GM19438 (cell line): ENCODE measurements around the gene NRXN3.
"Not testable (repeated sequence)": the region's sequence is repeated elsewhere in the genome, so short reads cannot be mapped to it uniquely, and the experiment has no call there.

Experiments used
- ATAC-seq: cut with Tn5 transposase; IDR thresholded peaks from one replicate; pipeline ENCODE4 v1.9.1; 2021; ENCODE audit warnings: low read depth; ENCODE audit not compliant: unreplicated experiment

The NRXN3 gene

DNA sequence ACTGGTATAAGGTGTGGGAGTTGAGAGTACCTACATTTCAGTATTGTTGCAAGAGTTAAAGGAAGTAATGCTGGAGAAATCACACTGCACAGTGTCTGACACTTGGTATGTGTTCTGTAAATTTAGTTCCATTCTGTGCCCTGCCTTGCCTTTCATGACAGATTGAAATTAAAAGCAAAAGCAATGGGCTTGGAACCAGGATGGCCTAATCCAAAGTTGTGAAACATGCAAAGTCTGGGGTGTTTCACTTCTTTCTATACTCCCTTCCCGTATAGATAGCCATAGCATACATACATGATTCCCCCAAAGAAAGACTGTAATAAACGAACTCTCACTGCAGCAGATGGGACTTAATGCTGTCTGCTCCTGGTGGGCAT, 281.1 kb downstream of the NRXN3 start:
- no peak for ATAC-seq

- ATAC-seq, result peak; percentile 91
Observed at GRCh38 chr14:78455896-78456435, 285.8 kb downstream of the NRXN3 start.

- ATAC-seq, result no peak
Observed at GRCh38 chr14:78469947-78470346, 299.8 kb downstream of the NRXN3 start.

DNA sequence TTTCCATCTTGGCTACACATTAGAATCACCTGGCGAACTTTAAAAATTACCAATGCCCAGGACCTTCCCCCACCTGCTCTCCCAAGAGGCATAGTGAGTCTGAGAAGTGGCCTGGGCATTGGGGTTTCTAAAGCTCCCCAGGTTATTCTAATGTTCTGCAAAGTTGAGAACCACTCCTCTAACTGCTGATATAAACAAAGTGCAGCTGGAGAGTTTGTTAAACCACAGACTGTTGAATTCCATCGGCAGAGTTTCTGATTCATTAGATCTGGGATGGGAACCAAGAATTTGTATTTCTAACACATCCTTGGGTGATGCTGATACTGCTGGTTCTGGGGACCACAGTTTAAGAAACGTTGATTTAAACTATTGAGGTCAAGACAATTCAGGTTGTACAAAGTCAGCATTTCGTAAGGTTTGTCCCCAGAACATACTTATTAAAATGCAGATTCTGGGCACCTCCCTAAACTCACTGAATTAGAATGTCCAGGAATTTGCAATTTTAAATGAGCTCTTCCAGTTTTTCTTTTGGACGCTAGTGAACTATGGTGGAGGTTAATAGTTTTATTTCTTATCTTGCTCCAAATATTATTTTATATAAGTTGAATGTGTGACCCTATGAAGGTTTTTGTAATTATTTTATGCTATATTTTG, 309.1 kb downstream of the NRXN3 start:
- no peak for ATAC-seq

DNA sequence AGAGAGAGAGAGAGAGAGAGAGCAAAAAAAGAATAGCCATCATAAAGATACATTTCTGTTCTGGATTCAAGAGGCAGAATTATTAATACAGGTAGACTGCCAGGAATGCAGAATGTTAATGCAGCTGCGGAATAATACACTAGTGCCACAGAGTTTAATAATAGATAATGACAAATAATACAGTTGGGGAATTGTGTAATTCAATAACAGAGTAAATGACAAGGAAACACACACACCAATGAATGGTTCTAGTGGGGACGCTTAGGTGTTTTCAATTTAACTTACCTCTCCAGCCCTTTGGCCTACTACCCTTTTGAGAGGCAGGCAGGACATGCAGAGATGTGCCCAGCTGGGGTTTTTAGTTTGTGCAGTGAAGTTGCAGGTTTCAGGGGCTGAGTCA, 313.9 kb downstream of the NRXN3 start:
- ATAC-seq, result no peak

DNA sequence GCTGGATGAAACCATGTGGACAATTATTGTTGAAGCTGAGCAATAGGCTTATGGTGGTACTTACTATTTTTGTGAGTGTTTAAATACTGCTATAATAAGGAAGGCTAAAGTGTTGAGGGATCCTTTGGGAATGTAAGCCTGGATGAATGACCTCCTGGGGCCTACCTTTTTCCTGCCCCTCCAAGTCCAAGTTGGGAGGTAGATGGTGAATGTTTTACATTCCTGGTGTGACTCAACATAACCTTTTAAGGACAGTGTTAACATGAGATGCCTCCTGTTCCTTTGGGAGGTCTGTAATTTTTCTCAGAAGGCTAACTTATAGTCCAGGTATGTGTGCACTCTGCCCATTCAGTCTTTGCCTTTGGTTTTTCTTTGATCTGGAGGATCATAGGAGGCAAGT, 315.9 kb downstream of the NRXN3 start:
- no peak for ATAC-seq

DNA sequence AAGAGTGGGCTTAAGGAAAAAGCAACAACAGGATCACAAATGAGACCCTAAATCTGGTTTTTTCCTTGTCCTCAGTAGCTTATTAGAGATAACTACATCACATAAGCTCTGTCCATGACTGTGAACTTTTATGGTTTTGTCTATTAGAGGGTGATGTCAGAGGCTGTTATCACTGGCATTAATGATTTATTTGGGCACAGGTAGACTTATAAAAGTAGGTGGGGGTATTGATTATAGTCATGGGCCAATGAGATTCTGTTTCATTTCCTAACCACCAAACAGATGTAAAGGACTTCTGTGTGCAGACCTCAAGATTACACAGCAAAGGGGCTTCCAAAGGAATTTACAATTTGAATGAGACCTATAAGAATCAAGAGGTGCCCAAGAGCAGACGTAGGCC, 316.4 kb downstream of the NRXN3 start:
- no peak for ATAC-seq

GRCh38 chr14:78487573-78487972, 317.4 kb downstream of the NRXN3 start:
- not testable (repeated sequence) for ATAC-seq

GRCh38 chr14:78488938-78489337, 318.8 kb downstream of the NRXN3 start:
- no peak for ATAC-seq

DNA sequence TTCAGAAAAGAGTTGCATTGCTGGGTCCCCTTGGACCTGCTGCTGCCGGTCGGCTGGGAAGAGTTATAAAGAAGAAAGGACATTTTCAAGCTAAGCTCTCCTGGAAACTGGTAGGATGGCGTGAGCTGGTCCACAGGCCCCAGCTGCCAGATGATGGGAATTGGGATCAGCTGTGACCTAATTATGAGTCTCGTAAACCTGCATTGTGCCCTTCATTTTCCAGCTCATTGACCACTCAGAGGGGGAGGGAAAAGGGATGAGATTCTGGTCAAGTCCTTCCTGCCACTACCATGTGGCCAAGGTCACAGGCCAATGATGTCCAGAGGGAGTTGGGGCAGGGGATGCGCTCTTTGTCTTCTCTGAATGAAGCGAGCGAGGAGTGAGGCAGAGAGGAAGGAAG, 320.9 kb downstream of the NRXN3 start:
- no peak for ATAC-seq

GRCh38 chr14:78498062-78498595, 328.0 kb downstream of the NRXN3 start:
- no peak for ATAC-seq

- no peak for ATAC-seq
Observed at GRCh38 chr14:78501909-78502308, 331.7 kb downstream of the NRXN3 start.

GRCh38 chr14:78508023-78508422, 337.9 kb downstream of the NRXN3 start:
- ATAC-seq, result no peak

DNA sequence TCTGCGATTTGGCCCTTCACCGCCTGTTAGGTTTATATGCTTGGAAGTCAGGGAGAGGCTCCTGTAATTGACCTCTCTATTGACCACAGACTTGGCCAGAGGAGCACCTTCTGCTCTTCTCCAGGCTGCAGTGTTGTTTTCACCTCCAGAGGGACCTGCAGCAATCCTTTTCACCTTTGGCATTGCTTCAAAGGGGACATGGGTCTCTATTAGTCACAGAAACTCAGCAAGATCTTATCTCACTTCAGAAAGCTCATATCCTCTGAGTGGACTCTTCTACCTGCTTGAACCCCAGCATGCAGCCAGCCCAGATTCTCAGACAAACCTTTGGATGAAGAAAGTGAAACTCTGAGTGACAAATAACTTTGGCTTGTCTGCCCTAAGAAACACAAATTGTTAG, 339.3 kb downstream of the NRXN3 start:
- ATAC-seq, result no peak

DNA sequence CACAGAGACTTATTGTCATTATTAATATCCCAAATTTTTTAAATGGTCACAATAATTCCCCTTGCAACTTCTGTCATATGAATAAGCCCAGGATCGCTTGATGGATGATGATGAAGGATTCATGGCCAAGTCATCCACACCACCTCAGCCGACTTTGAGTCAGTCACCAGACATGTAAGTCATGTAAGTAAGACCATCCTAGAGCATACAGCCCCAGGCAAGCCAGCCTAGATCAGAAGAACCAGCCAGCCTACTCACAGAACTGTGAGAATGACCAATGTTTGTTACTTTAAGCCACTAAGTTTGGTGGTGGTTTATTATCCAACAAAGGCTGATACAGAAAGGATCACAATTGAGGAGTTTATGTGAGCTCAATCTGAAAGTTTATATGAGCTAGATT, 341.8 kb downstream of the NRXN3 start:
- no peak for ATAC-seq

DNA sequence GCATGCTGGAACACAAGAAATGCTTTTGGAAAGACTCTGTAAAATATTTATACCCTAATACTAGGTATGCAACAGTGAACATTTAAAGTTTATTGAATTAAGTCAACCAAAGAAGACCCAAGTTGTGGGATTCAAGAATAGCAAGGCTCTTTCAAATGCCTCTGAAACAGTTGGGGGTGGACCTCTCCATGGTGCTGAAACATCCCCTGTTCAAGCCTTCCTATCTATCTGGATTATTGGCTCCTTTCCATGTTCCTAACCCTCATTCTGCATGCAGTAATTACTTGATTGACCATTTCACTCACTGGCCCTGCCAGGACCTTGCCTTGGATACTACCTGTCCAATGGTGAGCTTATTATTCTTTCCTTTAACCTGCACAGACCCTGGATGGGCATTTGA, 349.7 kb downstream of the NRXN3 start:
- ATAC-seq, result no peak

DNA sequence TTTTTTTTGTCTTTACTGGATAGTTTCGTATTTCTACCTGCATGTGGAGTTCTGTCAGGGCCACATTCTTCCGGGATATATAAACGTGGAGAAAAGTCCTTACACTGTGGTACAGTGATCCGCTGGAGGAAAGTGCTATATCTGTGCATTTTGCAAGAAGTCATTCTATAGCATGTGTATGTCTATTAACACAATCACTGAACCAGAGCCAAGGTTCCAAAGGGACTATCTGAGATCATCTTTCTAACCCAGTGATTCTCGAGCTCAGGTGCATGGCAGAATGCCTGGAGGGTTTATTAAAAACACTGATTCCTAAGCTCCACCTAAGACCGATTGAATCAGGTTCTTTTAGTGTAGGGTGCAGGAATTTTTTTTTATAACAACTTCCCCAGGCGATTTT, 354.0 kb downstream of the NRXN3 start:
- no peak for ATAC-seq

DNA sequence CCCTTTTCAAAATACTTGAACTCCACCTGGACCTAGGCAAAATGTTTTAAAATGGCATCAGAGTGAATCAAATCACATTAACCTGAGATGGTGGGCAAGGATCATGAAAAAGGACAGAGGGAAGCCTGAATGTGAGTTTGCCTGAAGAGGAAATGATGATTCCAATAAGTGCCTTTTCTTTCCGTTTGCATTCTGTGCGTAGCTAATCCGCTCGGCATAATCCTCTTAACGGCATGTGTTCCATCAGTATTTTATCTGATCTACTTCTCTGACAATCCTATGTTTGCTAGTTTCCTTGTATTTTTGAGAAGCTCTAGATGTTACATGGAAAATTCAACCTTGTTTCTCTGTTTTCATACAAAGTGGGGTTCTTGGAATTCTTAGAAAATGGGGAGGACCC, 354.6 kb downstream of the NRXN3 start:
- ATAC-seq, result no peak

GRCh38 chr14:78530078-78530477, 359.9 kb downstream of the NRXN3 start:
- no peak for ATAC-seq

DNA sequence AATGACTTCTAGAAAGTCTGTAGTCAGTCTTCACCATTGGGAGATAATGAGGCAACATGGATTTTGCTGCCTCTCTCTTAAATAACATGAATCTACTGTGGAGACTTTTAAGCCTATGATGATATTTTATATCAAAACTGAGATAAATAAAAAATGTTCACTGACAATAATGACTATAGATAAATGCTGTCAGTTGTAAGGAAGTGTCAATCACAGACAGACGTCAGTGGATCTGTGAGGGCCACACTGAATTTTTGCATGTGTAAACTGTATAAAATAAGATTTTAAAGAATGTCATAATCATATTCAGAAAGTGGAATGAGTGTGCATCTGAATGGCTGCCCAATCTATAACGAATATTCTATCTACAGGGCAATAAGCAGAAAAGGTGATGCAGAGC, 364.0 kb downstream of the NRXN3 start:
- ATAC-seq, result no peak

GRCh38 chr14:78535041-78535440, 364.9 kb downstream of the NRXN3 start:
- no peak for ATAC-seq

DNA sequence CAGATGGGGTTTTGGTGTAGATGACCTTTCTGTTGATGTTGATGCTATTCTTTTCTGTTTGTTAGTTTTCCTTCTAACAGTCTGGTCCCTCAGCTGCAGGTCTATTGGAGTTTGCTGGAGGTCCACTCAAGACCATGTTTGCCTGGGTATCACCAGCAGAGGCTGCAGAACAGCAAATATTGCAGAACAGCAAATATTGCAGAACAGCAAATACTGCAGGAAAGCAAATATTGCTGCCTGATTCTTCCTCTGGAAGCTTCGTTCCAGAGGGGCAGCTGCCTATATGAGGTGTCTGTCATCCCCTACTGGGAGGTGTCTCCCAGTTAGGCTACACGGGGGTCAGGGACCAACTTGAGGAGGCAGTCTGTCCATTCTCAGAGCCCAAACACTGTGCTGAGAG, 371.6 kb downstream of the NRXN3 start:
- not testable (repeated sequence) for ATAC-seq

GRCh38 chr14:78543433-78543832, 373.3 kb downstream of the NRXN3 start:
- no peak for ATAC-seq
